Tibial nerve (tissue), 4 donors: ENCODE measurements around the gene NAT8L. TPM values are rescaled to one million over a fixed set of nuclear protein-coding genes. Genes with fewer than 3 reads are reported as not detected.

Source experiments
- DNase-seq, 2 donors: peaks; one replicate each; pipeline ENCODE4 v3.0.0-alpha.2; 2019; ENCODE audit warnings: low spot score in 2 of 2
- H3K27ac ChIP-seq, 4 donors: fragments of 200-600 bp; sonication (generic) in 3 of 4; one replicate each; pipeline ENCODE4 v1.5.1; 2017 to 2019; ENCODE audit warnings: mild to moderate bottlenecking in 1 of 4
- H3K27me3 ChIP-seq, 2 donors: fragments of 200-600 bp; sonication (generic) in 1 of 2; one replicate each; pipeline versions ENCODE4 v1.5.1 to v1.6.0; 2017 to 2019
- H3K36me3 ChIP-seq, 3 donors: fragments of 200-600 bp; sonication (generic); one replicate each; pipeline ENCODE4 v1.5.1; 2018 to 2019
- H3K4me1 ChIP-seq, 4 donors: fragments of 200-600 bp; sonication (generic) in 3 of 4; one replicate each; pipeline ENCODE4 v1.5.1; 2017 to 2019
- H3K4me3 ChIP-seq, 4 donors: fragments of 200-600 bp; sonication (generic) in 3 of 4; one replicate each; pipeline ENCODE4 v1.5.1; 2017 to 2019; ENCODE audit warnings: mild to moderate bottlenecking in 1 of 4, moderate library complexity in 1 of 4
- H3K9me3 ChIP-seq, 4 donors: fragments of 200-600 bp; sonication (generic) in 3 of 4; one replicate each; pipeline ENCODE4 v1.5.1; 2017 to 2019
- CTCF ChIP-seq, 5 experiments: fragments of 200-600 bp in 3 of 5; fragments of 450-650 bp in 2 of 5; sonication (generic) in 3 of 5; IDR thresholded peaks; one replicate each; pipeline ENCODE4 v1.5.1; 2016 to 2019; ENCODE audit warnings: antibody characterized with exemption in 5 of 5, mild to moderate bottlenecking in 3 of 5, moderate library complexity in 2 of 5
- EP300 ChIP-seq, 2 donors: sonication (generic); formaldehyde crosslinking; IDR thresholded peaks; one replicate each; pipeline ENCODE4 v1.6.1; 2017; ENCODE audit warnings: antibody characterized with exemption in 2 of 2, mild to moderate bottlenecking in 1 of 2
- POLR2A ChIP-seq, 2 donors: fragments of 450-650 bp; IDR thresholded peaks; one replicate each; pipeline ENCODE4 v1.6.1; 2017; ENCODE audit warnings: antibody characterized with exemption in 2 of 2, mild to moderate bottlenecking in 2 of 2, moderate library complexity in 2 of 2
- WGBS, 2 donors: methylation state at CpG; one replicate each; pipeline ENCODE4 v1.1.5; 2018; 5-methylcytosine and 5-hydroxymethylcytosine counted together
- total RNA-seq, 4 donors: library from RNA; depleted of rRNA; stranded (reverse); fragments of >200 nt; gene quantifications; one replicate each; pipeline ENCODE4 v1.1.0, GENCODE V29; 2016

The NAT8L gene
- total RNA-seq, 4 donors from 2014 or later: 1.8 to 11.1 (median 5.6) TPM

GRCh38 chr4:2043396-2044118 lies 15.6 kb upstream of the NAT8L start:
- Histone ChIP-seq H3K4me1 (peaks cover 0 to 34% (median 19%) of the 10 kb centered on the region in 4 donors), H3K9me3 (peaks cover 0 to 7% (median 0%) of the 10 kb centered on the region in 4 donors), H3K27ac (no peak overlapping the region), H3K27me3 (peaks cover 0 to 85% of the 10 kb centered on the region in 2 donors), H3K4me3 (no peak overlapping the region), H3K36me3 (peaks cover 0 to 10% (median 0%) of the 10 kb centered on the region in 3 donors)
- DNase-seq: no peak
- TF ChIP-seq CTCF (IDR thresholded peaks at IDR 0.05): no peak
- TF ChIP-seq EP300 (IDR thresholded peaks at IDR 0.05): no peak
- TF ChIP-seq POLR2A (IDR thresholded peaks at IDR 0.05): no peak
- 86 to 93% methylated on average over 13 to 18 of the region's 18 CpGs for WGBS, 2 donors

- TF ChIP-seq POLR2A (IDR thresholded peaks at IDR 0.05) (no peak), EP300 (IDR thresholded peaks at IDR 0.05) (no peak), CTCF (IDR thresholded peaks at IDR 0.05) (no peak)
- H3K4me1 ChIP-seq: peaks cover 0 to 34% (median 19%) of the 10 kb centered on the region in 4 donors
- WGBS, 2 donors: 81 to 90% methylated on average over 5 to 6 of the region's 6 CpGs
- H3K4me3 ChIP-seq: no peak overlapping the region
- H3K27me3 ChIP-seq: peaks cover 0 to 79% of the 10 kb centered on the region in 2 donors
- no peak for DNase-seq
- H3K27ac ChIP-seq: no peak overlapping the region
- H3K36me3 ChIP-seq: peaks cover 0 to 10% (median 0%) of the 10 kb centered on the region in 3 donors
- peaks cover 0 to 7% (median 0%) of the 10 kb centered on the region in 4 donors for H3K9me3 ChIP-seq
Observed at GRCh38 chr4:2044119-2044485, 15.0 kb upstream of the NAT8L start.

GRCh38 chr4:2044542-2045517 lies 14.3 kb upstream of the NAT8L start:
- H3K9me3 ChIP-seq: peaks cover 0 to 7% (median 0%) of the 10 kb centered on the region in 4 donors
- H3K4me3 ChIP-seq: no peak overlapping the region
- peaks cover 0 to 34% (median 19%) of the 10 kb centered on the region in 4 donors for H3K4me1 ChIP-seq
- WGBS, 2 donors: 92% methylated on average over 15 to 18 of the region's 18 CpGs
- DNase-seq: no peak
- peaks cover 0 to 73% of the 10 kb centered on the region in 2 donors for H3K27me3 ChIP-seq
- no peak overlapping the region for H3K27ac ChIP-seq
- no peak for TF ChIP-seq CTCF (IDR thresholded peaks at IDR 0.05)
- TF ChIP-seq EP300 (IDR thresholded peaks at IDR 0.05): no peak
- TF ChIP-seq POLR2A (IDR thresholded peaks at IDR 0.05): no peak
- H3K36me3 ChIP-seq: peaks cover 0 to 10% (median 0%) of the 10 kb centered on the region in 3 donors

GRCh38 chr4:2045518-2045951 lies 13.6 kb upstream of the NAT8L start:
- peaks cover 0 to 30% (median 17%) of the 10 kb centered on the region in 4 donors for H3K4me1 ChIP-seq
- peaks cover 0 to 10% (median 0%) of the 10 kb centered on the region in 3 donors for H3K36me3 ChIP-seq
- H3K9me3 ChIP-seq: peaks cover 0 to 7% (median 0%) of the 10 kb centered on the region in 4 donors
- H3K27me3 ChIP-seq: peaks cover 0 to 71% of the 10 kb centered on the region in 2 donors
- TF ChIP-seq CTCF (IDR thresholded peaks at IDR 0.05) (no peak), EP300 (IDR thresholded peaks at IDR 0.05) (no peak), POLR2A (IDR thresholded peaks at IDR 0.05) (no peak)
- 80 to 82% methylated on average over 11 of the region's 11 CpGs for WGBS, 2 donors
- H3K27ac ChIP-seq: no peak overlapping the region
- no peak overlapping the region for H3K4me3 ChIP-seq
- DNase-seq: no peak
